Psoas muscle (tissue), 8 donors: ENCODE results near the gene IDUA. TPM values are rescaled to one million over a fixed set of nuclear protein-coding genes. Genes with fewer than 3 reads are reported as not detected.

Experiments used
- ATAC-seq, 4 donors: fragments of 200-7000 bp; cut with Tn5 transposase; one replicate each; pipeline ENCODE4 v1.9.1; 2020; ENCODE audit warnings: moderate library complexity in 3 of 4, mild to moderate bottlenecking in 2 of 4
- DNase-seq, 2 donors: peaks; one replicate each; pipeline ENCODE4 v3.0.0-alpha.2; 2020
- H3K27ac ChIP-seq: fragments of 200-600 bp; one replicate; pipeline ENCODE4 v1.8.0; 2022
- H3K27me3 ChIP-seq, 3 donors: fragments of 200-600 bp in 1 of 3; one replicate each; pipeline versions ENCODE4 v1.6.1 to v1.8.0; 2013 to 2022; ENCODE audit warnings: low read length in 2 of 3, mild to moderate bottlenecking in 2 of 3, moderate library complexity in 1 of 3; ENCODE audit not compliant: insufficient read depth in 3 of 3
- H3K36me3 ChIP-seq, 2 donors: fragments of 200-600 bp in 1 of 2; one replicate each; pipeline versions ENCODE4 v1.6.1 to v1.8.0; 2013 to 2022; ENCODE audit warnings: low read depth in 1 of 2, mild to moderate bottlenecking in 1 of 2, moderate library complexity in 1 of 2; ENCODE audit not compliant: insufficient read depth in 1 of 2
- H3K4me1 ChIP-seq: fragments of 200-600 bp; one replicate; pipeline ENCODE4 v1.8.0; 2022
- H3K4me3 ChIP-seq: fragments of 200-600 bp; one replicate; pipeline ENCODE4 v1.8.0; 2022; ENCODE audit warnings: mild to moderate bottlenecking
- H3K9me3 ChIP-seq: fragments of 200-600 bp; one replicate; pipeline ENCODE4 v1.8.0; 2022
- WGBS, 3 donors: extraction: QIAGEN DNeasy Blood & Tissue Kit; methylation state at CpG; one replicate each; pipeline versions ENCODE4 v1.1.6 to v1.1.7; 2013; 5-methylcytosine and 5-hydroxymethylcytosine counted together
- intact Hi-C, 2 donors: fragments of 100-400 bp; cut with DNase I; formaldehyde crosslinking; loops; one replicate each; pipeline versions ENCODE4 v1.11.0 to v1.14.2; 2022
- polyA plus RNA-seq, 3 donors: library from polyadenylated mRNA; stranded (reverse); fragments of 200-250 nt; gene quantifications; one replicate each; pipeline ENCODE4 v1.2.3, GENCODE V29; 2013
- total RNA-seq, 4 donors: library from RNA; stranded (reverse); fragmentation: NEBNext Ultra II Directional in 2 of 4; extraction: Animal tissue kit (Norgen Biotek cat#: 25700) in 2 of 4; gene quantifications; one replicate each; pipeline versions ENCODE4 v1.2.1 to v1.2.4, GENCODE V29; 2021 to 2023
- TF ChIP-seq, protein P1 (sequence below): fragments of 200-600 bp; IDR thresholded peaks from one replicate; pipeline ENCODE4 v1.8.0; 2022; ENCODE audit warnings: antibody characterized with exemption
- donor health status: healthy with polysubstance abuse.
- donor health status: DM: no; HTN: no; CAD: no; lungs with moderate emphysema.
- donor health status: Bipolar disorder and iron deficiency.
- donor health status: healthy.
- donor health status: DM: yes; HTN: yes; CAD: no.
- donor health status: DM: no; HTN: no; CAD: no.
- donor health status: DM: no; HTN: no; CAD: no.
- donor health status: DM: yes; HTN: yes; CAD: no.

The IDUA gene
- total and polyA plus RNA-seq, 7 donors = 1.3 to 6.0 (median 5.1) TPM

DNA sequence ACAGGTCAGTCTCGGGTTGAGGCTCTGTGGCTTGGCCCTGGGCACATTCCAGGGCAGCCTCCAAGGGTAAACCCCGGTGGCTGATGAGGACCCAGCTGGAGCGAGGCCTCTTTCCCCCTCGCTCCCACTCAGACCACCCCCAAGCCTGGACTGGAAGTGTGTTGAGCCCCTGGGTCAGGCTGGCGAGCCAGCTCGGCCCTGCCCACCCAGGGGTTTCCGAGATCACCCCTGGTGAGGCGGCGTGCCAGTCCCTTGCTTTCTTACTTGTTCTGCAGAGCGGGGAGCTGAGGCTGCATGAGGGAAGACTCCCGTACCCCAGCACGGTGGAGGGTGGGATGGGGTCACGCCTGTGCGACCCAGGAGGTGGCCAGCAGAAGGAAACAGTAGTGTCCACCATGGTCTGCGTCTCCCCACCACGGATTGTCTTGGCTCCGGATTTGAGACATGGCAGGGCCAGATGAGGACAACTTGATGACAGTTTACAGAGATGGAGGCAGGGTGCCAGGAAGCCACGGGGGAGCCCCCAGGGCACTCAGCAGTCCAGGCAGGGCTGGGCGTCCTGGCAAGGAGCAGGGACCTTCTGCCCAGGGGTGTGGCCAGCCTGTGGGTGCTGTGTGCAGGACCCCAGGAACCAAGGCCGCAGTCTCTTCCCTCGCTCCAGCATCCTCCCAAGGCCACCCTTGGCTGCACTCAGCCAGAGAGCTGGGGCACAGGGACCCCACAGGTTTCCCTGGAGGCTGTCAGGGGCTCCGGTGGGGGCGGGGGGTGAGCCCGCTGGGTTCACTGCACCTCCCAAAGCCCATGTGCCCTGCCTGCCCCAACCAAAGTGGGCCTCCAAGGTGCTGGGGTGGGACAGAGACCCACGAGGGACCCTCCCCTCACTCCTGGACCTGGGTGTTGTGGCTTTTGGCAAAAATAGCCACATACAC is 18.0 kb downstream of the IDUA start:
- Histone ChIP-seq H3K4me3 (no peak overlapping the region), H3K27ac (no peak overlapping the region), H3K36me3 (no peaks in the 10 kb centered on the region), H3K9me3 (no peaks in the 10 kb centered on the region), H3K27me3 (peaks cover 0 to 76% (median 37%) of the 10 kb centered on the region in 3 donors), H3K4me1 (peaks cover 13% of the 10 kb centered on the region)
- ATAC-seq (no peak), DNase-seq (no peak)
- WGBS, 3 donors = 64 to 66% (median 64%) methylated on average over 25 of the region's 25 CpGs
- TF ChIP-seq, protein P1, sequence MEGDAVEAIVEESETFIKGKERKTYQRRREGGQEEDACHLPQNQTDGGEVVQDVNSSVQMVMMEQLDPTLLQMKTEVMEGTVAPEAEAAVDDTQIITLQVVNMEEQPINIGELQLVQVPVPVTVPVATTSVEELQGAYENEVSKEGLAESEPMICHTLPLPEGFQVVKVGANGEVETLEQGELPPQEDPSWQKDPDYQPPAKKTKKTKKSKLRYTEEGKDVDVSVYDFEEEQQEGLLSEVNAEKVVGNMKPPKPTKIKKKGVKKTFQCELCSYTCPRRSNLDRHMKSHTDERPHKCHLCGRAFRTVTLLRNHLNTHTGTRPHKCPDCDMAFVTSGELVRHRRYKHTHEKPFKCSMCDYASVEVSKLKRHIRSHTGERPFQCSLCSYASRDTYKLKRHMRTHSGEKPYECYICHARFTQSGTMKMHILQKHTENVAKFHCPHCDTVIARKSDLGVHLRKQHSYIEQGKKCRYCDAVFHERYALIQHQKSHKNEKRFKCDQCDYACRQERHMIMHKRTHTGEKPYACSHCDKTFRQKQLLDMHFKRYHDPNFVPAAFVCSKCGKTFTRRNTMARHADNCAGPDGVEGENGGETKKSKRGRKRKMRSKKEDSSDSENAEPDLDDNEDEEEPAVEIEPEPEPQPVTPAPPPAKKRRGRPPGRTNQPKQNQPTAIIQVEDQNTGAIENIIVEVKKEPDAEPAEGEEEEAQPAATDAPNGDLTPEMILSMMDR = no peak
- intact Hi-C loops = no loop called here

DNA sequence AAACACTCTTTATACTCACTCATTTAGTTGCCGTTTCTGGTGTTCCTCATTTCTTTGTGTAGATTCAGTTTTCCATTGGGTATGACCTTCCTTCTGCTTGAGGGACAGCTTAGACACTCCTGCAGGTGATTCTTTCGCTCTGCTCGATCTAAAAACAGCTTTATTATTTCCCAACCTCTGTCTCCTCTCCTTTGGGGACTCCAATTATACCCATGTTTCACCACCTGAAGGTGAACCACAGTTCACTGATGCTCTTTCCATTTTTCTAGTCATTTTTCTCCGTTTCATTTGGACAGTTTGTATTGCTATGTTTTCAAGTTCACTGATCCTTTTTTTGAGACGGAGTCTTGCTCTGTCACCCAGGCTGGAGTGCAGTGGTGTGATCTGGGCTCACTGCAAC is 20.0 kb downstream of the IDUA start:
- Histone ChIP-seq H3K4me3 (no peak overlapping the region), H3K4me1 (peaks cover 24% of the 10 kb centered on the region), H3K36me3 (no peaks in the 10 kb centered on the region), H3K27me3 (peaks cover 0 to 56% (median 21%) of the 10 kb centered on the region in 3 donors), H3K27ac (no peak overlapping the region), H3K9me3 (no peaks in the 10 kb centered on the region)
- TF ChIP-seq, protein P1 = no peak
- 81 to 87% (median 86%) methylated on average over 5 of the region's 5 CpGs for WGBS, 3 donors
- DNase-seq (no peak), ATAC-seq (no peak)
- intact Hi-C loops = no loop called here

GRCh38 chr4:1008840-1009541 is 22.1 kb downstream of the IDUA start:
- intact Hi-C loops = no loop called here
- no peaks in the 10 kb centered on the region for H3K9me3 ChIP-seq
- H3K27ac ChIP-seq = no peak overlapping the region
- TF ChIP-seq, protein P1 = no peak
- WGBS, 3 donors = 1 to 4% (median 2%) methylated on average over 33 to 36 of the region's 36 CpGs
- no peaks in the 10 kb centered on the region for H3K36me3 ChIP-seq
- H3K27me3 ChIP-seq = peaks cover 0 to 35% (median 5%) of the 10 kb centered on the region in 3 donors
- ATAC-seq = peak; percentile 11 to 45 (median 22)
- H3K4me1 ChIP-seq = peaks cover 18% of the 10 kb centered on the region
- DNase-seq = peak; percentile 43 to 69
- H3K4me3 ChIP-seq = peak overlapping the region; percentile 82

- WGBS, 3 donors = 0 to 1% (median 1%) methylated on average over 34 to 92 of the region's 109 CpGs
- Histone ChIP-seq H3K9me3 (no peaks in the 10 kb centered on the region), H3K4me3 (peak overlapping the region; percentile 82), H3K27me3 (peaks cover 0 to 27% (median 0%) of the 10 kb centered on the region in 3 donors), H3K27ac (peak overlapping the region; percentile 63), H3K4me1 (peaks cover 18% of the 10 kb centered on the region), H3K36me3 (no peaks in the 10 kb centered on the region)
- intact Hi-C loops = no loop called here
- ATAC-seq = peak; percentile 76 to 83 (median 80)
- peak; percentile 75 to 85 for DNase-seq
- TF ChIP-seq, protein P1 = peak; percentile 21
These were observed 22.9 kb downstream of the IDUA start for GRCh38 chr4:1009542-1010394.
